GM18498 (cell line): ENCODE measurements around the gene DOCK10.
"Not testable (repeated sequence)": the region's sequence is repeated elsewhere in the genome, so short reads cannot be mapped to it uniquely, and the experiment has no call there.

Experiments
- ATAC-seq: cut with Tn5 transposase; IDR thresholded peaks from one replicate; pipeline ENCODE4 v1.9.1; 2021; ENCODE audit warnings: mild to moderate bottlenecking, moderate library complexity; ENCODE audit not compliant: unreplicated experiment

Gene DOCK10

GRCh38 chr2:224951723-224952481, 90.4 kb downstream of the DOCK10 start:
- peak; percentile 34 for ATAC-seq

GRCh38 chr2:224948859-224949258, 93.4 kb downstream of the DOCK10 start:
- no peak for ATAC-seq

GRCh38 chr2:224948005-224948404, 94.3 kb downstream of the DOCK10 start:
- ATAC-seq: no peak

- no peak for ATAC-seq
Measured at GRCh38 chr2:224947566-224947965, 94.7 kb downstream of the DOCK10 start.

- peak; percentile 66 for ATAC-seq
Measured at GRCh38 chr2:224946895-224947294, 95.4 kb downstream of the DOCK10 start.

GRCh38 chr2:224944707-224945547, 97.3 kb downstream of the DOCK10 start:
- peak; percentile 30 for ATAC-seq

GRCh38 chr2:224943601-224944041, 98.6 kb downstream of the DOCK10 start:
- not testable (repeated sequence) for ATAC-seq

- ATAC-seq: no peak
Measured at GRCh38 chr2:224941960-224942359, 100.3 kb downstream of the DOCK10 start.

GRCh38 chr2:224940618-224941017, 101.7 kb downstream of the DOCK10 start:
- ATAC-seq: no peak

GRCh38 chr2:224938651-224939182, 103.6 kb downstream of the DOCK10 start:
- peak; percentile 40 for ATAC-seq

- ATAC-seq: peak; percentile 81
Measured at GRCh38 chr2:224937887-224938286, 104.4 kb downstream of the DOCK10 start.

GRCh38 chr2:224934526-224935188, 107.6 kb downstream of the DOCK10 start:
- no peak for ATAC-seq

- no peak for ATAC-seq
Measured at GRCh38 chr2:224933431-224933830, 108.8 kb downstream of the DOCK10 start.

GRCh38 chr2:224932522-224932921, 109.7 kb downstream of the DOCK10 start:
- ATAC-seq: no peak

GRCh38 chr2:224931956-224932355, 110.3 kb downstream of the DOCK10 start:
- ATAC-seq: no peak

GRCh38 chr2:224930990-224931389, 111.3 kb downstream of the DOCK10 start:
- ATAC-seq: no peak

- no peak for ATAC-seq
Measured at GRCh38 chr2:224930124-224930523, 112.1 kb downstream of the DOCK10 start.

GRCh38 chr2:224929512-224929911, 112.8 kb downstream of the DOCK10 start:
- ATAC-seq: no peak

- no peak for ATAC-seq
Measured at GRCh38 chr2:224927646-224928173, 114.6 kb downstream of the DOCK10 start.

GRCh38 chr2:224927011-224927410, 115.3 kb downstream of the DOCK10 start:
- ATAC-seq: no peak

GRCh38 chr2:224925810-224926100, 116.5 kb downstream of the DOCK10 start:
- peak; percentile 21 for ATAC-seq
